ENCODE measurements around the gene FCGR3A.
A peak's percentile ranks its signal among the peaks of the same experiment; 100 is the strongest.
"Not testable (repeated sequence)": the region's sequence is repeated elsewhere in the genome, so short reads cannot be mapped to it uniquely, and the experiment has no call there.

FCGR3A gene

GRCh38 chr1:161556143-161556542, 6.5 kb upstream of the FCGR3A start:
- DNase-seq: not testable (repeated sequence)

GRCh38 chr1:161554815-161555417, 5.3 kb upstream of the FCGR3A start:
- DNase-seq: not testable (repeated sequence)

- DNase-seq: not testable (repeated sequence)
These were observed 4.7 kb upstream of the FCGR3A start for GRCh38 chr1:161554340-161554739.

GRCh38 chr1:161553631-161554030, 4.0 kb upstream of the FCGR3A start:
- not testable (repeated sequence) for DNase-seq

GRCh38 chr1:161550942-161551341, 1.3 kb upstream of the FCGR3A start:
- not testable (repeated sequence) for DNase-seq

GRCh38 chr1:161548749-161549406, 740 bp downstream of the FCGR3A start:
- not testable (repeated sequence) for DNase-seq

GRCh38 chr1:161547995-161548741, 1.4 kb downstream of the FCGR3A start:
- not testable (repeated sequence) for DNase-seq

- DNase-seq: not testable (repeated sequence)
These were observed 4.5 kb downstream of the FCGR3A start for GRCh38 chr1:161545005-161545731.

- not testable (repeated sequence) for DNase-seq
These were observed 6.5 kb downstream of the FCGR3A start for GRCh38 chr1:161543125-161543524.

- DNase-seq: peak; percentile 22
These were observed 7.5 kb downstream of the FCGR3A start for GRCh38 chr1:161542091-161542559.

GRCh38 chr1:161540570-161540960, 9.1 kb downstream of the FCGR3A start:
- DNase-seq: not testable (repeated sequence)

- peak; percentile 83 for DNase-seq
These were observed 9.7 kb downstream of the FCGR3A start for GRCh38 chr1:161539731-161540569.

GRCh38 chr1:161538925-161539479, 10.6 kb downstream of the FCGR3A start:
- DNase-seq: not testable (repeated sequence)

GRCh38 chr1:161537068-161537669, 12.4 kb downstream of the FCGR3A start:
- not testable (repeated sequence) for DNase-seq

GRCh38 chr1:161532644-161533567, 16.7 kb downstream of the FCGR3A start:
- DNase-seq: not testable (repeated sequence)

GRCh38 chr1:161531986-161532643, 17.5 kb downstream of the FCGR3A start:
- DNase-seq: no peak

GRCh38 chr1:161530671-161531641, 18.7 kb downstream of the FCGR3A start:
- peak; percentile 82 for DNase-seq

- peak; percentile 46 for DNase-seq
These were observed 19.5 kb downstream of the FCGR3A start for GRCh38 chr1:161530158-161530557.
